DND-41 (cell line): ENCODE results near the gene OR52N1.

Experiments used
- ATAC-seq: fragments of 200-7000 bp; cut with Tn5 transposase; 3 replicates; pipeline ENCODE4 v1.9.1; 2021; ENCODE audit warnings: low read depth; ENCODE audit not compliant: insufficient read depth
- DNase-seq: peaks from one replicate; pipeline ENCODE4 v3.0.0-alpha.2; 2020
- H2AFZ ChIP-seq: 2 replicates; pipeline ENCODE4 v1.6.0; 2012; ENCODE audit warnings: low read depth, low read length
- H3K27ac ChIP-seq: 2 replicates; pipeline ENCODE4 v1.5.1; 2012; ENCODE audit warnings: low read length, inconsistent platforms
- H3K27me3 ChIP-seq: fragments of 200-600 bp; sonication (generic); 2 replicates; pipeline ENCODE4 v1.6.0; 2012; ENCODE audit warnings: low read length, mild to moderate bottlenecking, inconsistent platforms; ENCODE audit not compliant: insufficient read depth, poor library complexity
- H3K36me3 ChIP-seq: 2 replicates; pipeline ENCODE4 v1.5.1; 2012; ENCODE audit warnings: low read length, inconsistent platforms; ENCODE audit not compliant: insufficient read depth
- H3K4me1 ChIP-seq: 2 replicates; pipeline ENCODE4 v1.5.1; 2012; ENCODE audit warnings: mild to moderate bottlenecking, low read length; ENCODE audit not compliant: insufficient read depth
- H3K4me2 ChIP-seq: 2 replicates; pipeline ENCODE4 v1.6.0; 2012; ENCODE audit warnings: mild to moderate bottlenecking, moderate library complexity, low read length, inconsistent platforms; ENCODE audit not compliant: insufficient read depth
- H3K4me3 ChIP-seq, 2 experiments: fragments of 200-600 bp in 1 of 2; shearing (Covaris generic) in 1 of 2; 2 replicates each; pipeline ENCODE4 v1.5.1; 2012 to 2016; ENCODE audit warnings: inconsistent platforms in 2 of 2, low read length in 2 of 2, mild to moderate bottlenecking in 2 of 2, low read depth in 1 of 2, moderate library complexity in 1 of 2
- H3K79me2 ChIP-seq: 2 replicates; pipeline ENCODE4 v1.6.0; 2012; ENCODE audit warnings: low read length, inconsistent platforms; ENCODE audit not compliant: insufficient read depth
- H3K9ac ChIP-seq: 2 replicates; pipeline ENCODE4 v1.6.0; 2012; ENCODE audit warnings: low read depth, mild to moderate bottlenecking, inconsistent platforms, low read length, moderate library complexity
- H3K9me3 ChIP-seq: 2 replicates; pipeline ENCODE4 v1.5.1; 2012; ENCODE audit warnings: low read length, moderate library complexity, mild to moderate bottlenecking, inconsistent platforms; ENCODE audit not compliant: insufficient read depth, severe bottlenecking
- H4K20me1 ChIP-seq: 2 replicates; pipeline ENCODE4 v1.6.0; 2012; ENCODE audit warnings: low read length; ENCODE audit not compliant: insufficient read depth
- EZH2 ChIP-seq: IDR thresholded peaks from 3 replicates; pipeline ENCODE4 v1.6.1; 2012; ENCODE audit warnings: borderline replicate concordance, low read depth, mild to moderate bottlenecking, moderate library complexity, low read length, inconsistent platforms; ENCODE audit not compliant: severe bottlenecking
- TF ChIP-seq, protein P1 (sequence below): IDR thresholded peaks from 2 replicates; pipeline ENCODE4 v1.5.1; 2012; ENCODE audit warnings: borderline replicate concordance, low read length, moderate library complexity, mild to moderate bottlenecking; ENCODE audit not compliant: poor library complexity, severe bottlenecking; ENCODE audit errors: extremely low read depth

OR52N1 gene

DNA sequence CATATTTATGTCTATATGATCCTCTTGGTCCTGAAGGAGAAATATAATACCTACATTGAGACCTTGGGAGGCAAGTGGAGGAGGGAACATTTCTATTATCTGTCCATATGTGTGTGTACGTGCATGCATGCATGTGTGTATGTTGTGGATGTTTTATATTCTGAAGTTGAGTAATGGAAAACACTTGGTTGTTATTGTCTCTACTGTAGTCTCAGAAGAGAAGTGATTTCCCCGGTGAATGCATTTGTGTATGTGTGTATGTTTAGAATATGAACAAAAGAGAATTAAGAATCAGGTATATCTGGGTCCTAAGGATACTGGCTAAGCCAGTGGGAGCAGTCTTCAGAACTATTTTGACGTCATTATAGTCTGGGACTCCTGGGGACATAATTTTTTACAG, at the start of gene OR52N1:
Gene OR52N1 (minus strand): TSS at position 101 of the 400 bp plus-strand sequence. CDS start 2,449 bp downstream, outside the sequence.
- no peaks in the 10 kb centered on the region for H3K9me3 ChIP-seq
- H3K36me3 ChIP-seq = no peaks in the 10 kb centered on the region
- no peak within 1 kb of the TSS for H3K9ac ChIP-seq
- no peaks in the 10 kb centered on the region for H3K4me1 ChIP-seq
- no peaks in the 10 kb centered on the region for H3K79me2 ChIP-seq
- DNase-seq (no peak), ATAC-seq (no peak)
- H3K27ac ChIP-seq = no peak within 1 kb of the TSS
- no peak within 1 kb of the TSS for H3K4me3 ChIP-seq
- no peak within 1 kb of the TSS for H3K4me2 ChIP-seq
- no peak within 1 kb of the TSS for H2AFZ ChIP-seq
- no peak for TF ChIP-seq EZH2
- TF ChIP-seq, protein P1, sequence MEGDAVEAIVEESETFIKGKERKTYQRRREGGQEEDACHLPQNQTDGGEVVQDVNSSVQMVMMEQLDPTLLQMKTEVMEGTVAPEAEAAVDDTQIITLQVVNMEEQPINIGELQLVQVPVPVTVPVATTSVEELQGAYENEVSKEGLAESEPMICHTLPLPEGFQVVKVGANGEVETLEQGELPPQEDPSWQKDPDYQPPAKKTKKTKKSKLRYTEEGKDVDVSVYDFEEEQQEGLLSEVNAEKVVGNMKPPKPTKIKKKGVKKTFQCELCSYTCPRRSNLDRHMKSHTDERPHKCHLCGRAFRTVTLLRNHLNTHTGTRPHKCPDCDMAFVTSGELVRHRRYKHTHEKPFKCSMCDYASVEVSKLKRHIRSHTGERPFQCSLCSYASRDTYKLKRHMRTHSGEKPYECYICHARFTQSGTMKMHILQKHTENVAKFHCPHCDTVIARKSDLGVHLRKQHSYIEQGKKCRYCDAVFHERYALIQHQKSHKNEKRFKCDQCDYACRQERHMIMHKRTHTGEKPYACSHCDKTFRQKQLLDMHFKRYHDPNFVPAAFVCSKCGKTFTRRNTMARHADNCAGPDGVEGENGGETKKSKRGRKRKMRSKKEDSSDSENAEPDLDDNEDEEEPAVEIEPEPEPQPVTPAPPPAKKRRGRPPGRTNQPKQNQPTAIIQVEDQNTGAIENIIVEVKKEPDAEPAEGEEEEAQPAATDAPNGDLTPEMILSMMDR = no peak
- H3K27me3 ChIP-seq = no peaks in the 10 kb centered on the region
- H4K20me1 ChIP-seq = no peaks in the 10 kb centered on the region

DNA sequence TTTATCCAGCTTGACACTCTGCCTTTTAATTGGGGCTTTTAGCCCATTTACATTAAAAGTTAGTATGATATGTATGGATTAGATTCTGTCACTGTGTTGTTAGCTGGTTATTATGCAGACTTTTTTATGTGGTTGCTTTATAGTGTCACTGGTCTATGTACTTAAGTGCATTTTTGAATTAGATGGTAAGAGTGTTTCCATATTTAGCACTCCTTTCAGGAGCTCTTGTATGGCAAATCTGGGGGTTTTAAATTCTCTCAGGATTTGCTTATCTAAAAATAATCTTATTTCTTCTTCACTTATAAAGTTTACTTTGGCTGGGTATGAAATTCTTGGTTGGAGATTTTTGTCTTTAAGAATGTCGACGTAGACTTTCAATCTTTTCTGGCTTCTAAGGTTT, 46.6 kb upstream of the OR52N1 start:
- Histone ChIP-seq H4K20me1 (no peaks in the 10 kb centered on the region), H3K9me3 (no peaks in the 10 kb centered on the region), H3K4me1 (no peaks in the 10 kb centered on the region), H3K79me2 (no peaks in the 10 kb centered on the region), H3K36me3 (no peaks in the 10 kb centered on the region), H3K27ac (no peak overlapping the region), H3K9ac (no peak overlapping the region), H2AFZ (no peak overlapping the region), H3K4me2 (no peak overlapping the region), H3K4me3 (no peak overlapping the region), H3K27me3 (no peaks in the 10 kb centered on the region)
- DNase-seq = no peak
- no peak for ATAC-seq
- TF ChIP-seq, protein P1 = no peak
- no peak for TF ChIP-seq EZH2

- no peak overlapping the region for H2AFZ ChIP-seq
- H3K27me3 ChIP-seq = peaks cover 2% of the 10 kb centered on the region
- no peaks in the 10 kb centered on the region for H4K20me1 ChIP-seq
- no peak overlapping the region for H3K4me2 ChIP-seq
- H3K79me2 ChIP-seq = no peaks in the 10 kb centered on the region
- H3K9me3 ChIP-seq = no peaks in the 10 kb centered on the region
- no peaks in the 10 kb centered on the region for H3K4me1 ChIP-seq
- ATAC-seq (no peak), DNase-seq (no peak)
- no peak overlapping the region for H3K27ac ChIP-seq
- no peak overlapping the region for H3K9ac ChIP-seq
- H3K4me3 ChIP-seq = no peak overlapping the region
- H3K36me3 ChIP-seq = no peaks in the 10 kb centered on the region
- TF ChIP-seq, protein P1 = no peak
- TF ChIP-seq EZH2 = no peak
These were observed 42.4 kb upstream of the OR52N1 start for GRCh38 chr11:5833446-5833845.
